Mesothelial cell of epicardium (in vitro differentiated cells): ENCODE measurements around the gene SOX12. TPM values are rescaled to one million over a fixed set of nuclear protein-coding genes. Genes with fewer than 3 reads are reported as not detected.

ENCODE experiments used
- DNase-seq, 2 experiments: peaks; one replicate each; pipeline ENCODE4 v3.0.0; 2021; ENCODE audit warnings: low spot score in 2 of 2; ENCODE audit not compliant: unreplicated experiment in 2 of 2
- H3K27ac Mint-ChIP-seq: 2 replicates; pipeline ENCODE4 v1.8.0; 2021; ENCODE audit warnings: mixed read lengths
- H3K27me3 Mint-ChIP-seq: 2 replicates; pipeline ENCODE4 v1.8.0; 2021; ENCODE audit warnings: low read depth, mixed read lengths
- H3K36me3 Mint-ChIP-seq: 2 replicates; pipeline ENCODE4 v1.8.0; 2021; ENCODE audit warnings: mixed read lengths
- H3K4me1 Mint-ChIP-seq: 2 replicates; pipeline ENCODE4 v1.8.0; 2021; ENCODE audit warnings: mixed read lengths
- H3K4me3 Mint-ChIP-seq: 2 replicates; pipeline ENCODE4 v1.8.0; 2021; ENCODE audit warnings: mild to moderate bottlenecking, moderate library complexity, mixed read lengths
- H3K9me3 Mint-ChIP-seq: 2 replicates; pipeline ENCODE4 v1.8.0; 2021; ENCODE audit warnings: mixed read lengths
- total RNA-seq: library from RNA; stranded (reverse); gene quantifications from 3 replicates; pipeline ENCODE4 v1.2.1, GENCODE V29; 2021
- TF ChIP-seq, protein P1 (sequence below): fragments of 200-600 bp; sonication (generic); IDR thresholded peaks from one replicate; pipeline ENCODE4 v1.5.0; 2021; ENCODE audit warnings: antibody characterized with exemption; ENCODE audit not compliant: unreplicated experiment

Gene SOX12
- total RNA-seq, 1 donor from 2014 or later, result 67.0 TPM

DNA sequence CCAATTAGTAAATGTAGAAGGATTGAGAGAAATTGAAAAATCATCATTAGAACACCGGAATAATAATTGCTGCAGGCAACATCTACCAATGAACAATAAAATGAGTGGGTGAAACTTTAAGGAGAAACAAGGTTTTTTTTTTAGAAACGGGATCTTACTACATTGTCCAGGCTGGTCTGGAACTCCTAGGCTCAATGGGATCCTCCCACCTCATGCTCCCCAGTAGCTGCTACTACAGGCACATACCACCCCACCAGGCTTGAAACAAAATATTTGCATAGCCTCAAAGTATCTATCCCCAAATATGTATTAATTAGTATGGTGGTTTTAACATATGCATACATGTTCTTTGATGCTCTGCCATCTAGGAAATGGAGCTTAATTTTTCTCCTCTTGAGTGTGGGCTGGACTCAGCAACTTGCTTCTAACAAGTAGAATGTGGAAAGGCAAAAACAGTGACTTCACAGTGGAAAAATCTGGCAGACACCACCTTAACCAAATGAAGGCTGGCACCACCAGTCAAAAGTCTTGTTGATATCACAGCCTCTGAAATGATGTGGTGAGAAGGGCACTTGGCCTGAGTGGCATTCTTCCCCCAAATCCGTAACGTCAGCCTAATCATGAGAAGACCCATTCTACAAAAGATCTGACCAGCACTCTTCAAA is 33.7 kb downstream of the SOX12 start:
- Mint-ChIP-seq H3K36me3 (no peaks in the 10 kb centered on the region), H3K4me3 (no peak overlapping the region), H3K9me3 (no peaks in the 10 kb centered on the region)

DNA sequence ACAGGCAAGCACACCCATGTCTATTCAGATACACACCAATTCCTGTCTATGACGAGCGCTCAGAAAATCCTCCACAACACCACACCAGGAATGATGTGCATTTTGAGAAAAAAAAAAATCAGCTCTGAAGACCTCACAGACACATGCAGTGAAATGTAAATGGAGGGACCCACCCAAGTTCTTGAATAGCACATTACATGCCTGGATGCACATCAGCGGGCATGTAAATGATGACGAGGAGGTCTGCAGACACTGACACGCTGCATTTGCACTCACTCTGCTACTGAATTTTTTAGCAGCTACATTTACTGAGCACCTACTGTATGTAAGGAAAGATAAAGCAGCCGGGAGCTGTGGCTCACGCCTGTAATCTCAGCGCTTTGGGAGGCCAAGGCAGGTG is 36.2 kb downstream of the SOX12 start:
- TF ChIP-seq, protein P1, sequence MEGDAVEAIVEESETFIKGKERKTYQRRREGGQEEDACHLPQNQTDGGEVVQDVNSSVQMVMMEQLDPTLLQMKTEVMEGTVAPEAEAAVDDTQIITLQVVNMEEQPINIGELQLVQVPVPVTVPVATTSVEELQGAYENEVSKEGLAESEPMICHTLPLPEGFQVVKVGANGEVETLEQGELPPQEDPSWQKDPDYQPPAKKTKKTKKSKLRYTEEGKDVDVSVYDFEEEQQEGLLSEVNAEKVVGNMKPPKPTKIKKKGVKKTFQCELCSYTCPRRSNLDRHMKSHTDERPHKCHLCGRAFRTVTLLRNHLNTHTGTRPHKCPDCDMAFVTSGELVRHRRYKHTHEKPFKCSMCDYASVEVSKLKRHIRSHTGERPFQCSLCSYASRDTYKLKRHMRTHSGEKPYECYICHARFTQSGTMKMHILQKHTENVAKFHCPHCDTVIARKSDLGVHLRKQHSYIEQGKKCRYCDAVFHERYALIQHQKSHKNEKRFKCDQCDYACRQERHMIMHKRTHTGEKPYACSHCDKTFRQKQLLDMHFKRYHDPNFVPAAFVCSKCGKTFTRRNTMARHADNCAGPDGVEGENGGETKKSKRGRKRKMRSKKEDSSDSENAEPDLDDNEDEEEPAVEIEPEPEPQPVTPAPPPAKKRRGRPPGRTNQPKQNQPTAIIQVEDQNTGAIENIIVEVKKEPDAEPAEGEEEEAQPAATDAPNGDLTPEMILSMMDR, result no peak
- Mint-ChIP-seq H3K4me1 (peaks cover 53% of the 10 kb centered on the region), H3K36me3 (no peaks in the 10 kb centered on the region), H3K9me3 (no peaks in the 10 kb centered on the region), H3K27ac (peak overlapping the region; percentile 78), H3K27me3 (no peaks in the 10 kb centered on the region), H3K4me3 (no peak overlapping the region)
- no peak for DNase-seq

More for the DNA sequence above, 33.7 kb downstream of the SOX12 start:
- DNase-seq, result no peak
- Mint-ChIP-seq H3K4me1 (peaks cover 43% of the 10 kb centered on the region), H3K27me3 (no peaks in the 10 kb centered on the region), H3K27ac (peak overlapping the region; percentile 37)
- TF ChIP-seq, protein P1, result no peak

DNA sequence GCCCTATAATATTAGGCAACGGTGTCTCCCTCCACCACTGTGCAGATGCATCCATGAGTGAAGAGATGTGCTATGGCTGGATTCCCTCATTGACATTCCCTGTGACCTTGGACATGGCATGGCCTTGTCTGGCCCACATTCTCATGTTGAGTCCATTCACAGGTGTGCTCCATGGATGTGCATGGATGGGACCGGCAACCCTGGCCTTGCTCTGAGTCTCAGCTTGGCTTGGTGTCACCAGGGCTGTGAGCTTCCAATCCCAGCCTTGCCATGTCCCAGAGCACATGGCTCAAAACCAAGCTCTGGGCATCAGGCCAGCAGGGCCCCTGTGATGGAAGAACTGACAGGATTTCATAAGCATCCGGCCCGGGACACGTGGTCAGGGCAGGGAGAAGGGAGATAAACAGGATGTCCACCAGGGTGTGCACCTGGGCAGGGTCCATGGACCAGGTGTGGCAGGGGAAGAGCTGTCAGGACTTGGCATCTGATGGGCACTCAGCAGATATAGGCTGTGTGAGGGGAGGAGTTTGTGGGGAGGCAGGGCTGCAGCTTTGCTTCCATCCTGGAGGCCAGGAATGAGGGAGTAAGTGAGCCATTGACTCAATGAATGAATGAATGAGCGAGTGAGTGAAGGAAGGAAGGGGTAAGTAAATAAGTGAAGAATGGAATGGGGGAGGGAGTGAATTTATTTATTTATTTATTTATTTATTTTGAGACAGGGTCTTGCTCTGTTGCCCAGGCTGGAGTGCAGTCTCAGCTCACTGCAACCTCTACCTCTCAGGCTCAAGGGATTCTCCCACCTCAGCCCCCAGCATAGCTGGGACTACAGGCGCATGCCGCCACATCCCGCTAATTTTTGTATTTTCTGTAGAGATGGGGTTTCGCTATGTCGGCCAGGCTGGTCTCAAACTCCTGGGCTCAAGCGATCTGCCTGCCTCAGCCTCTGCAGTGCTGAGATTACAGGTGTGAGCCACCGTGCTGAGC is 37.2 kb downstream of the SOX12 start:
- peak in 1 of 2 experiments; percentile 65 for DNase-seq
- no peaks in the 10 kb centered on the region for H3K27me3 Mint-ChIP-seq
- no peak overlapping the region for H3K4me3 Mint-ChIP-seq
- no peaks in the 10 kb centered on the region for H3K36me3 Mint-ChIP-seq
- H3K27ac Mint-ChIP-seq, result peak overlapping the region; percentile 15
- H3K9me3 Mint-ChIP-seq, result no peaks in the 10 kb centered on the region
- peaks cover 57% of the 10 kb centered on the region for H3K4me1 Mint-ChIP-seq
- TF ChIP-seq, protein P1, result peak; percentile 49

DNA sequence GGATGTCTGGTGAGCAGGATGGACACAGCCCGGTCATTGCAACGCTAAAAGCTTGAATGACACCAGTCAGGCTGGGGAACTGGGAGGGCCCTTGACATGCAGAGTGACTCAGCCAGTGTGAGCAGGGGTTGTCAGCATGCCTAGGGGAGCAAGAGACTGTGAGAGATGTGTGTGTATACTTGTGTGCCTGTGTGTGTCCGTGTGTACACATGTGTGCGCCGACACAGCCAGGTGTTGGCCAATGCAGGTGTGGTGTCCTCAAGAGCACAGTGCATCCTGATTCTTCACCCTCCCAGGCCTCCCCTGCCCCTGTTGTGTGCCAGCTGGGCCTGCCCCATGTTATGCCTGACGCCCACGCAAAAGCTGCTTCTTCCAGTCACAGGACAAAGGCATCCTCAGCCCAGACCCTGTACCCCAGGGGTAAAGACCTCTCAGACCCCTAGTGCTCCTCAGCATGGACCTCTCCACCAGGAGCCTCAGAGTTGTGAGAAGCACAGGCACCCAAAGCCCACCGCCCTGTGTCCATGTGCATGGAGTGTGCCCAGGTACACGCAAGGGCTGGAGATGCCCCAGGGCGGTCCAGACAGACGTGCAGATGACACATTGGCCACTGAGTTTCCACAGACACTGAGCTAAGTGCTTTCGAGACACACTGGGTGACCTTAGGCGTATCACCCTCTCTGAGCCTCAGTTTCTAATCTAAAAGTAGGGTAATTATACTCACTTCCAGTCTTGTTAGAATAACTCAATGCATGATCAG is 38.1 kb downstream of the SOX12 start:
- no peak for DNase-seq
- H3K27ac Mint-ChIP-seq, result no peak overlapping the region
- no peak overlapping the region for H3K4me3 Mint-ChIP-seq

More for the DNA sequence above, 38.1 kb downstream of the SOX12 start:
- peaks cover 60% of the 10 kb centered on the region for H3K4me1 Mint-ChIP-seq
- TF ChIP-seq, protein P1, result no peak
- H3K36me3 Mint-ChIP-seq, result no peaks in the 10 kb centered on the region
- no peaks in the 10 kb centered on the region for H3K9me3 Mint-ChIP-seq
- H3K27me3 Mint-ChIP-seq, result no peaks in the 10 kb centered on the region
